Measurements from ENCODE around the gene CD34.
A peak's percentile ranks its signal among the peaks of the same experiment; 100 is the strongest.
"Not testable (repeated sequence)": the region's sequence is repeated elsewhere in the genome, so short reads cannot be mapped to it uniquely, and the experiment has no call there.

The CD34 gene

DNA sequence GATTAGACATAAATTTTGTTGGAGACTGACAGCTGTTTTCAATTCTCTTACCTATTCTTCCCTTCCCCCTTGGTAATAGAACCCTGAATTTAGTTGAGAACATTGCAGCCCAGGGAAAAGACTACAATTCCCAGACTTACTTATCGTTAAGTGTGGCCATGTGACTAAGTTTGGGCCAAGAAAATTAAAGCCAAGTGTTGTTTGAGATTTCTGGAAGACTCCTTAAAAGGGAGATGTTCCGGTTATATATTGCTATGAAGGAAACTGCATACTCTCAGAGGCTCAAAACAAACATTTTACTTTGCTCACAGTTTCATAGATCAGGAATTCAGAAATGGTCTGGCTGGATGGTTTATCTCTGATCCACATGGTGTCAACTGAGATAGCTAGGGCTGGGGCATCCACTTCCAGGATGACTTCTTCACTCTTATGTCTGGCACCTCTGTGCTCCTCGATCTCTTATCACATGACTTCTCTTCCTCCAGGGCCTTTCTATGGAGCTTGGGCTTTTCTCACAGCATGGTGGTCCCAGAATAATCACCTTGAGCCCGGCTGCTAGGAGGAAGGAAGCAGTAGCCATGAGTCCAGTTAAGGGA, 22.4 kb upstream of the CD34 start:
- Histone ChIP-seq H3K4me3 (ENCODE audit: low read depth, low read length) (no peak overlapping the region), H3K27ac (ENCODE audit: extremely low read depth, low read depth, low read length) (no peak overlapping the region), H3K4me1 (ENCODE audit: control insufficient read depth, insufficient read depth, low read length) (no peaks in the 10 kb centered on the region), H3K36me3 (ENCODE audit: control insufficient read depth in 2 of 2, insufficient read depth in 1 of 2, low read length in 2 of 2) (no peaks in the 10 kb centered on the region), H3K9me3 (ENCODE audit: control insufficient read depth, insufficient read depth, low read depth, low read length) (no peaks in the 10 kb centered on the region)
- TF ChIP-seq GLIS2 (tag by site-specific recombination; IDR thresholded peaks at IDR 0.05) (no peak), ZBTB21 (tag by site-specific recombination; IDR thresholded peaks at IDR 0.05) (no peak), ZNF449 (tag by site-specific recombination; IDR thresholded peaks at IDR 0.05) (no peak), ZNF2 (tag by site-specific recombination; IDR thresholded peaks at IDR 0.05) (no peak), ZNF692 (tag by site-specific recombination; IDR thresholded peaks at IDR 0.05) (no peak), ZNF202 (tag by site-specific recombination; IDR thresholded peaks at IDR 0.05; ENCODE audit: borderline replicate concordance) (no peak)
- CTCF ChIA-PET: interaction anchor here (1.0 kb wide), 1 partner anchor 32 kb away, joined by 3 read pairs; no protein-coding TSS in a partner anchor
- POLR2A ChIA-PET: no interaction called here

- Histone ChIP-seq H3K36me3 (ENCODE audit: control insufficient read depth in 2 of 2, insufficient read depth in 1 of 2, low read length in 2 of 2) (no peaks in the 10 kb centered on the region), H3K4me1 (ENCODE audit: control insufficient read depth, insufficient read depth, low read length) (no peaks in the 10 kb centered on the region), H3K9me3 (ENCODE audit: control insufficient read depth, insufficient read depth, low read depth, low read length) (no peaks in the 10 kb centered on the region), H3K4me3 (ENCODE audit: low read depth, low read length) (no peak overlapping the region), H3K27ac (ENCODE audit: extremely low read depth, low read depth, low read length) (no peak overlapping the region)
- POLR2A ChIA-PET: no interaction called here
- TF ChIP-seq ZNF626 (tag by site-specific recombination; IDR thresholded peaks at IDR 0.05) (no peak), ZNF791 (tag by site-specific recombination; IDR thresholded peaks at IDR 0.05) (no peak), ZFP41 (tag by site-specific recombination; IDR thresholded peaks at IDR 0.05; ENCODE audit: borderline replicate concordance) (no peak), ZNF530 (tag by site-specific recombination; IDR thresholded peaks at IDR 0.05; ENCODE audit: low read depth) (no peak), ZNF292 (tag by site-specific recombination; IDR thresholded peaks at IDR 0.05; ENCODE audit: borderline replicate concordance, low read depth) (no peak), ZNF544 (tag by site-specific recombination; IDR thresholded peaks at IDR 0.05) (no peak), ZNF221 (tag by site-specific recombination; IDR thresholded peaks at IDR 0.05; ENCODE audit: borderline replicate concordance) (no peak), ZXDB (tag by site-specific recombination; IDR thresholded peaks at IDR 0.05) (no peak), BCL11A (tag by site-specific recombination; IDR thresholded peaks at IDR 0.05; ENCODE audit: low read depth) (no peak), ZFP37 (tag by site-specific recombination; IDR thresholded peaks at IDR 0.05) (no peak)
- CTCF ChIA-PET: interaction anchor here (1.0 to 2.0 kb wide), 2 partner anchors 36 to 42 kb away, joined by 4 to 7 read pairs; no protein-coding TSS in a partner anchor
These were observed 16.1 kb upstream of the CD34 start for GRCh38 chr1:207926984-207927383.

DNA sequence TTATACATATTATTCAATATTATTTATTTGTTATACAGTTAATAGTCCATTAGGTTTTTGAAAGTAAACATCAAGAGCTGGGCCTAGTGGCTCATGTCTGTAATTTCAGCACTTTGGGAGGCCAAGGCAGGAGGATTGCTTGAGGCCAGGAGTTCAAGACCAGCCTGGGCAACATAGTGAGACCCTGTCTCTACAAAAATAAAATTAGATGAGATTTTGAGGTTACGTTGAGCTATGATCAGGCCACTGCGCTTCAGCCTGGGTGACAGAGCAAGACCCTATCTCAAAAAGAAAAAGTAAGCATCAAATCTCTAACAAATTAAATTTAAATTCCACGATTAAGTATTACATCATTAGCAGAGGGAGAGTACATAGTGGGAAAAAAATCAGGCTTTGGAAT, 15.0 kb upstream of the CD34 start:
- POLR2A ChIA-PET; H3K36me3 ChIP-seq (ENCODE audit: control insufficient read depth in 2 of 2, insufficient read depth in 1 of 2, low read length in 2 of 2); H3K27ac ChIP-seq (ENCODE audit: extremely low read depth, low read depth, low read length); H3K9me3 ChIP-seq (ENCODE audit: control insufficient read depth, insufficient read depth, low read depth, low read length); H3K4me3 ChIP-seq (ENCODE audit: low read depth, low read length); H3K4me1 ChIP-seq (ENCODE audit: control insufficient read depth, insufficient read depth, low read length): not testable (repeated sequence)
- 0 out of 2 replicates have a peak, but pooled peaks have one; percentile 10 for TF ChIP-seq ZNF121 (tag by site-specific recombination; IDR thresholded peaks at IDR 0.05)
- CTCF ChIA-PET: interaction anchor here (0.7 to 2.0 kb wide), 4 partner anchors 10 to 41 kb away, joined by 3 to 7 read pairs (median 4); no protein-coding TSS in a partner anchor

Data from HEK293 (cell line).